GM21528 (cell line): ENCODE results near the gene ACTR6.

Experiments
- ATAC-seq: cut with Tn5 transposase; IDR thresholded peaks from one replicate; pipeline ENCODE4 v1.9.1; 2021; ENCODE audit warnings: mild to moderate bottlenecking, moderate library complexity; ENCODE audit not compliant: unreplicated experiment, low FRiP score

Gene ACTR6

GRCh38 chr12:100265732-100266584 lies 65.3 kb downstream of the ACTR6 start:
- ATAC-seq, result peak; percentile 6

GRCh38 chr12:100266585-100266834 lies 65.9 kb downstream of the ACTR6 start:
- ATAC-seq, result peak; percentile 93

GRCh38 chr12:100266835-100267602 lies 66.4 kb downstream of the ACTR6 start, which contains the start of the genes DEPDC4 and SCYL2:
TSS of gene DEPDC4 (minus strand) at chr12:100267079. CDS start at chr12:100267076, 3 bp downstream.
TSS of gene SCYL2 (plus strand) at chr12:100267177. CDS start at chr12:100282971, 15,794 bp downstream.
- peak; percentile 98 for ATAC-seq

- ATAC-seq, result peak; percentile 15
Observed at GRCh38 chr12:100267603-100268281, 67.1 kb downstream of the ACTR6 start.

- ATAC-seq, result no peak
Observed at GRCh38 chr12:100268835-100269564, 68.4 kb downstream of the ACTR6 start.

- no peak for ATAC-seq
Observed at GRCh38 chr12:100273782-100274181, 73.2 kb downstream of the ACTR6 start.
